Measurements from ENCODE around the gene CUL1.

Gene CUL1

GRCh38 chr7:148807436-148807835 is 108.7 kb downstream of the CUL1 start:
- TF ChIP-seq CTCF (IDR thresholded peaks at IDR 0.05; ENCODE audit: insufficient read depth, low read depth, low read length, missing control alignments): no peak
- no peak for DNase-seq (ENCODE audit: low read depth)
- no peak overlapping the region for H3K4me3 ChIP-seq (ENCODE audit: low read depth, low read length)

GRCh38 chr7:148809856-148810255 is 111.2 kb downstream of the CUL1 start:
- TF ChIP-seq CTCF (IDR thresholded peaks at IDR 0.05; ENCODE audit: insufficient read depth, low read depth, low read length, missing control alignments): no peak
- no peak overlapping the region for H3K4me3 ChIP-seq (ENCODE audit: low read depth, low read length)
- no peak for DNase-seq (ENCODE audit: low read depth)

GRCh38 chr7:148811892-148812291 is 113.2 kb downstream of the CUL1 start:
- DNase-seq (ENCODE audit: low read depth): no peak
- no peak overlapping the region for H3K4me3 ChIP-seq (ENCODE audit: low read depth, low read length)
- TF ChIP-seq CTCF (IDR thresholded peaks at IDR 0.05; ENCODE audit: insufficient read depth, low read depth, low read length, missing control alignments): no peak

- no peak for TF ChIP-seq CTCF (IDR thresholded peaks at IDR 0.05; ENCODE audit: insufficient read depth, low read depth, low read length, missing control alignments)
- no peak overlapping the region for H3K4me3 ChIP-seq (ENCODE audit: low read depth, low read length)
- DNase-seq (ENCODE audit: low read depth): no peak
These were observed 115.2 kb downstream of the CUL1 start for GRCh38 chr7:148813890-148814289.

GRCh38 chr7:148814922-148815559 is 116.3 kb downstream of the CUL1 start:
- no peak for DNase-seq (ENCODE audit: low read depth)
- TF ChIP-seq CTCF (IDR thresholded peaks at IDR 0.05; ENCODE audit: insufficient read depth, low read depth, low read length, missing control alignments): no peak
- H3K4me3 ChIP-seq (ENCODE audit: low read depth, low read length): no peak overlapping the region

GRCh38 chr7:148815612-148816011 is 116.9 kb downstream of the CUL1 start:
- no peak for TF ChIP-seq CTCF (IDR thresholded peaks at IDR 0.05; ENCODE audit: insufficient read depth, low read depth, low read length, missing control alignments)
- DNase-seq (ENCODE audit: low read depth): no peak
- no peak overlapping the region for H3K4me3 ChIP-seq (ENCODE audit: low read depth, low read length)

- no peak for DNase-seq (ENCODE audit: low read depth)
- H3K4me3 ChIP-seq (ENCODE audit: low read depth, low read length): no peak overlapping the region
These were observed 121.1 kb downstream of the CUL1 start for GRCh38 chr7:148819697-148820360.

More at GRCh38 chr7:148819697-148820360, 121.1 kb downstream of the CUL1 start:
- no peak for TF ChIP-seq CTCF (IDR thresholded peaks at IDR 0.05; ENCODE audit: insufficient read depth, low read depth, low read length, missing control alignments)

All from GM12865 (cell line).